Peyer's patch (tissue), 4 donors: ENCODE data around the gene PBX4.

Experiments
- POLR2A ChIP-seq, 2 donors: fragments of 450-650 bp; IDR thresholded peaks; one replicate each; pipeline ENCODE4 v1.5.1; 2017; ENCODE audit warnings: antibody characterized with exemption in 2 of 2, mild to moderate bottlenecking in 2 of 2, moderate library complexity in 2 of 2
- TF ChIP-seq, protein P1 (sequence below), 6 experiments: fragments of 450-650 bp in 4 of 6; fragments of 200-600 bp in 2 of 6; sonication (generic) in 1 of 6; IDR thresholded peaks; one replicate each; pipeline ENCODE4 v1.5.1; 2017 to 2019; ENCODE audit warnings: antibody characterized with exemption in 6 of 6, mild to moderate bottlenecking in 3 of 6, moderate library complexity in 1 of 6

- TF ChIP-seq, protein P1, sequence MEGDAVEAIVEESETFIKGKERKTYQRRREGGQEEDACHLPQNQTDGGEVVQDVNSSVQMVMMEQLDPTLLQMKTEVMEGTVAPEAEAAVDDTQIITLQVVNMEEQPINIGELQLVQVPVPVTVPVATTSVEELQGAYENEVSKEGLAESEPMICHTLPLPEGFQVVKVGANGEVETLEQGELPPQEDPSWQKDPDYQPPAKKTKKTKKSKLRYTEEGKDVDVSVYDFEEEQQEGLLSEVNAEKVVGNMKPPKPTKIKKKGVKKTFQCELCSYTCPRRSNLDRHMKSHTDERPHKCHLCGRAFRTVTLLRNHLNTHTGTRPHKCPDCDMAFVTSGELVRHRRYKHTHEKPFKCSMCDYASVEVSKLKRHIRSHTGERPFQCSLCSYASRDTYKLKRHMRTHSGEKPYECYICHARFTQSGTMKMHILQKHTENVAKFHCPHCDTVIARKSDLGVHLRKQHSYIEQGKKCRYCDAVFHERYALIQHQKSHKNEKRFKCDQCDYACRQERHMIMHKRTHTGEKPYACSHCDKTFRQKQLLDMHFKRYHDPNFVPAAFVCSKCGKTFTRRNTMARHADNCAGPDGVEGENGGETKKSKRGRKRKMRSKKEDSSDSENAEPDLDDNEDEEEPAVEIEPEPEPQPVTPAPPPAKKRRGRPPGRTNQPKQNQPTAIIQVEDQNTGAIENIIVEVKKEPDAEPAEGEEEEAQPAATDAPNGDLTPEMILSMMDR (IDR thresholded peaks at IDR 0.05), result no peak
- TF ChIP-seq POLR2A (IDR thresholded peaks at IDR 0.05), result no peak
These were observed 42.7 kb upstream of the PBX4 start for GRCh38 chr19:19661141-19661674.
